Neural cell (in vitro differentiated cells): ENCODE results near the gene LDLRAD4.

Source experiments
- CTCF ChIP-seq: fragments of 450-650 bp; IDR thresholded peaks from 2 replicates; pipeline ENCODE4 v1.5.1; 2014; ENCODE audit warnings: antibody characterized with exemption, mild to moderate bottlenecking, moderate library complexity; ENCODE audit not compliant: poor library complexity, severe bottlenecking
- EP300 ChIP-seq: fragments of 450-650 bp; conservative IDR thresholded peaks from 2 replicates; pipeline ENCODE4 v1.6.1; 2014; ENCODE audit warnings: antibody characterized with exemption, mild to moderate bottlenecking, moderate library complexity; ENCODE audit not compliant: poor library complexity, severe bottlenecking
- EZH2 ChIP-seq: fragments of 200-600, 300-800 bp; shearing (Covaris generic), sonication (generic); IDR thresholded peaks from 2 replicates; pipeline ENCODE4 v1.6.1; 2014; ENCODE audit warnings: antibody characterized with exemption, low read length, borderline replicate concordance, mild to moderate bottlenecking; ENCODE audit not compliant: insufficient read depth, poor library complexity, severe bottlenecking

GRCh38 chr18:13563390-13563805 lies 344.8 kb downstream of the LDLRAD4 start:
- TF ChIP-seq CTCF (no peak), EZH2 (no peak), EP300 (no peak)
